ENCODE data around the gene RPL32.
A peak's percentile ranks its signal among the peaks of the same experiment; 100 is the strongest.

The RPL32 gene

DNA sequence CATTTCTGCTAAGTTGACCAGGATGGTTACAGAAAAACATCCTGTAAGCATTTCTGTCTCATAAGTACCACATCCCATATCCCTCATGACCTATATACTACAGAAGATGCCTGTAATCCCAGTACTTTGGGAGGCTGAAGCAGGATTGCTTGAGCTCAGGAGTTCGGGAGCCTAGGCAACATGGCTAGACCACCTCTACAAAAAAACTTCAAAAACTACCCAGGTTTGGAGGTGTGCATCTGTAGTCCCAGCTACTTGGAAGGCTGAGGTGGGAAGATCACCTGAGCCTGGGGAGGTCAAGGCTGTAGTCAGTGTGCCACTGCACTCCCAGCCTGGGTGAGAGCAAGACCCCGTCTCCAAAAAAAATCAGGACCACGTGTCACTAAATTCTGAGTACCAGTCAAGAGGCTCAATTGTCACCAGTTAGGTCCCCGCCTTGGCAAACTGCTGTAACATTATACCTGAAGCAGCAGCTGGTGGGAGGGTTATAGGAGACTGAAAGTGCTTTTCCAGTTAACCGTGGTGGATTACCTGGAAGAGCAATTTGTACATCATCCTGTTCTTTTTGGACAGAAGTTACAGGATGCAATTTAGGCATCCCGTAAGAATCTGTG is 6.2 kb downstream of the RPL32 start:
- Histone ChIP-seq H3K27ac (ENCODE audit: low read length, poor library complexity, severe bottlenecking) (no peak overlapping the region), H2BK12ac (ENCODE audit: low read length in 2 of 2) (no peak overlapping the region), H3K4me2 (ENCODE audit: low read length, poor library complexity, severe bottlenecking) (no peak overlapping the region), H3K18ac (ENCODE audit: low read depth in 1 of 2, low read length in 2 of 2) (no peak overlapping the region), H4K91ac (ENCODE audit: low read length) (no peak overlapping the region), H3K9me3 (ENCODE audit: control insufficient read depth, low read length) (no peaks in the 10 kb centered on the region), H2AK5ac (ENCODE audit: low read length, severe bottlenecking) (no peak overlapping the region), H3K27me3 (ENCODE audit: control insufficient read depth in 1 of 2, insufficient read depth in 1 of 2, low read length in 2 of 2) (no peaks in the 10 kb centered on the region), H2BK5ac (ENCODE audit: low read depth, low read length, poor library complexity, severe bottlenecking) (no peak overlapping the region), H3K4me1 (ENCODE audit: control insufficient read depth, insufficient read depth, low read depth, low read length) (peaks cover 14% of the 10 kb centered on the region), H3K4ac (ENCODE audit: low read depth in 1 of 2, low read length in 2 of 2) (no peak overlapping the region), H3K4me3 (ENCODE audit: insufficient read depth in 1 of 2, low read depth in 1 of 2, low read length in 2 of 2) (no peak overlapping the region), H3K14ac (ENCODE audit: low read length in 2 of 2) (no peak overlapping the region), H3K9ac (ENCODE audit: low read length) (peak overlapping the region; percentile 21), H4K8ac (ENCODE audit: low read length) (no peak overlapping the region), H2AFZ (ENCODE audit: low read depth, low read length) (no peak overlapping the region), H3K23ac (ENCODE audit: low read length in 2 of 2) (no peak overlapping the region), H2BK15ac (ENCODE audit: low read depth, poor library complexity, severe bottlenecking) (no peak overlapping the region), H2BK120ac (ENCODE audit: low read depth, low read length) (no peak overlapping the region), H3K79me1 (replicated peaks; ENCODE audit: low read length, poor library complexity, severe bottlenecking) (peaks cover 6% of the 10 kb centered on the region), H3K36me3 (ENCODE audit: control insufficient read depth in 1 of 2, insufficient read depth in 2 of 2, low read depth in 1 of 2, low read length in 2 of 2) (peaks cover 71 to 98% of the 10 kb centered on the region in 2 experiments)
- DNase-seq: no peak
- 97% methylated on average over 5 of the region's 6 CpGs for WGBS

DNA sequence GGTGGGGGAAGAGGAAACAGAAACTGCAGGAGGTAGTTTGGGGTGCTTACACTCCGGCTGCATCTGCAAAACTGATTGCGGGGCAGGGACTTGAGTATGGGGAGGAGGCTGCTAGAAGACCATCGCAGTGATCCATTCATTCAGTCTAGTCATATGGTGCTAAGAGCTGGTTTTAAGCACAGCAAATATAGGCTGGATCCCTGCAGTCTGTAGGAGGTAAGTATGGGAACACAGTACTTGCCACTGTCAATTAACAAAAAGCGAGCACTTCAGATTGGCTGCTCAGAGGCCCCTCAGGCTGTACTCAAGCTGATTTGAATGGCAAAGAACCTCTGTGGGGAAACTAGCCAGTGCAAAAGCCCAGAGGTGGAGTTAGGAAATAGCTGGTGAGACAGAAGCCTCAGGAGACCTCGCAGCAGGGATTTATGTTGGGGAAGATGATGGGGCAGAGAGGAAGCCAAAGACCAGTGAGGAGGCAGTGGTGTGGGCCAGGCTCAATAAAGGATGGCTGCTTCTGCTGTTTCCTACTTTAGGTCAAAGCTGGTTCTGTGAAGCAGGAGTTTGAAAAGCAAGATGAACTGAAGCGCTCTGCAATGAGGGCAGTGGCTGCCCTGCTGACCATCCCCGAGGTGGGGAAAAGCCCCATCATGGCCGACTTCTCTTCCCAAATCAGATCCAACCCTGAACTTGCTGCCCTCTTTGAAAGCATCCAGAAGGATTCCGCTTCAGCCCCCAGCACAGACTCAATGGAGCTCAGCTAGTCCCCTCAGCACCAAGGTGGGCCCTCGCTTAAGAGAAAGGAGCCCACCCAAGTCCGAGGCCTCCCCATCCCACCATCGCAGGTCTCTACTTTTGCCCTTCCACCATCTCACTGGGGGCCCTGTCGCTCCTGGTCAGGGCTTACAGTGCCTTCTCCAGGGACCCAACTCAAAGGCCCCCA is 7.9 kb downstream of the RPL32 start:
- no peak overlapping the region for H3K4me2 ChIP-seq (ENCODE audit: low read length, poor library complexity, severe bottlenecking)
- no peak overlapping the region for H2BK15ac ChIP-seq (ENCODE audit: low read depth, poor library complexity, severe bottlenecking)
- DNase-seq: no peak
- no peak overlapping the region for H2BK5ac ChIP-seq (ENCODE audit: low read depth, low read length, poor library complexity, severe bottlenecking)
- no peak overlapping the region for H3K4ac ChIP-seq (ENCODE audit: low read depth in 1 of 2, low read length in 2 of 2)
- H3K27me3 ChIP-seq (ENCODE audit: control insufficient read depth in 1 of 2, insufficient read depth in 1 of 2, low read length in 2 of 2): no peaks in the 10 kb centered on the region
- peak overlapping the region; percentile 21 for H3K9ac ChIP-seq (ENCODE audit: low read length)
- no peak overlapping the region for H4K91ac ChIP-seq (ENCODE audit: low read length)
- H3K14ac ChIP-seq (ENCODE audit: low read length in 2 of 2): no peak overlapping the region
- peaks cover 10% of the 10 kb centered on the region for H3K4me1 ChIP-seq (ENCODE audit: control insufficient read depth, insufficient read depth, low read depth, low read length)
- H2AK5ac ChIP-seq (ENCODE audit: low read length, severe bottlenecking): no peak overlapping the region
- H3K4me3 ChIP-seq (ENCODE audit: insufficient read depth in 1 of 2, low read depth in 1 of 2, low read length in 2 of 2): no peak overlapping the region
- H2BK120ac ChIP-seq (ENCODE audit: low read depth, low read length): no peak overlapping the region
- WGBS: 80% methylated on average over 11 of the region's 13 CpGs
- no peaks in the 10 kb centered on the region for H3K9me3 ChIP-seq (ENCODE audit: control insufficient read depth, low read length)
- no peak overlapping the region for H2AFZ ChIP-seq (ENCODE audit: low read depth, low read length)
- no peak overlapping the region for H4K8ac ChIP-seq (ENCODE audit: low read length)
- H3K18ac ChIP-seq (ENCODE audit: low read depth in 1 of 2, low read length in 2 of 2): no peak overlapping the region
- H3K27ac ChIP-seq (ENCODE audit: low read length, poor library complexity, severe bottlenecking): no peak overlapping the region
- peaks cover 65 to 84% of the 10 kb centered on the region in 2 experiments for H3K36me3 ChIP-seq (ENCODE audit: control insufficient read depth in 1 of 2, insufficient read depth in 2 of 2, low read depth in 1 of 2, low read length in 2 of 2)
- H3K79me1 ChIP-seq (replicated peaks; ENCODE audit: low read length, poor library complexity, severe bottlenecking): peaks cover 6% of the 10 kb centered on the region
- H3K23ac ChIP-seq (ENCODE audit: low read length in 2 of 2): no peak overlapping the region
- H2BK12ac ChIP-seq (ENCODE audit: low read length in 2 of 2): no peak overlapping the region

DNA sequence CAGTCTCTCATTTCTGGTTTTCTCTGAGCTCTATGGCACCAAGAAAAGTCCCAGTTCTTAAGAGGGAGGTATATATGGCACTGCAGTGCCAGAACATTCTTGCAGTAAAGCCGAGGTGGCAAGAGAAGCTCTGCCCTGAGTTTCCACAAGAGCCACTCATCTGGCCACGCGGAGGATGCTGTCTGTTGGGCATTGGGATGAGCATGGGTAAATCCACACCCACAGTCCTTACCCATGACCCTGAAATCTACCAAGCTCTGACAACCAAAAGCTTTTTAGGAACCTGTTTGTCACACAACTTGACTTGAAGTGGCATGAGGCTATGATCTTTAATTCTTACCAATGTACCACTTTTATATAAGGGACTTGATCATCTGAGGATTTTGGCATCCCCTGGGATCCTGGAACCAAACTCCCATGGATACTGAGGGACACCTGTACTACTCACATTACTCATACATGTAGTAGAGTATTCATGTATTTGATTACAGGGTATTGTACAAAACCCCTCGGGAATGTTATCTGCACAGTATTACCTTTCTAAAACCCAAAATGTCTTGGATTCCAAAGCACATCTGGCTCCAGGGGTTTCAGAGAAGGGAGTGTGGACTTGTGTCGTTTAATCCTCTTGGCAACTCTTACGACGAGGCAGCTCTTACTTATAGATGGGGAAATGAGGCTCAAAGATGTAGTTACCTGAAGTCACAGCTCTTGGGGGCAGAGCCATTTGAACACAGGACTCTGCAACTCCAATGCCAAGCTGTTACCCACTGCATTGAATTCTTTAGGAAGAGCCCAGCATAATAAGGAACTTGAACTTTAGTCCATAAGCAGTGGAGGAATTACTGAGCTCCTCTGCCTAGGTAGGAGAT is 8.8 kb downstream of the RPL32 start:
- Histone ChIP-seq H2BK120ac (ENCODE audit: low read depth, low read length) (no peak overlapping the region), H3K4me2 (ENCODE audit: low read length, poor library complexity, severe bottlenecking) (no peak overlapping the region), H3K4me3 (ENCODE audit: insufficient read depth in 1 of 2, low read depth in 1 of 2, low read length in 2 of 2) (no peak overlapping the region), H3K27me3 (ENCODE audit: control insufficient read depth in 1 of 2, insufficient read depth in 1 of 2, low read length in 2 of 2) (no peaks in the 10 kb centered on the region), H4K91ac (ENCODE audit: low read length) (no peak overlapping the region), H2AFZ (ENCODE audit: low read depth, low read length) (no peak overlapping the region), H2BK12ac (ENCODE audit: low read length in 2 of 2) (no peak overlapping the region), H2AK5ac (ENCODE audit: low read length, severe bottlenecking) (no peak overlapping the region), H3K14ac (ENCODE audit: low read length in 2 of 2) (no peak overlapping the region), H3K4me1 (ENCODE audit: control insufficient read depth, insufficient read depth, low read depth, low read length) (peaks cover 4% of the 10 kb centered on the region), H3K27ac (ENCODE audit: low read length, poor library complexity, severe bottlenecking) (no peak overlapping the region), H3K4ac (ENCODE audit: low read depth in 1 of 2, low read length in 2 of 2) (no peak overlapping the region), H3K9ac (ENCODE audit: low read length) (no peak overlapping the region), H3K36me3 (ENCODE audit: control insufficient read depth in 1 of 2, insufficient read depth in 2 of 2, low read depth in 1 of 2, low read length in 2 of 2) (peaks cover 56 to 75% of the 10 kb centered on the region in 2 experiments), H3K18ac (ENCODE audit: low read depth in 1 of 2, low read length in 2 of 2) (no peak overlapping the region), H3K23ac (ENCODE audit: low read length in 2 of 2) (no peak overlapping the region), H3K9me3 (ENCODE audit: control insufficient read depth, low read length) (no peaks in the 10 kb centered on the region), H2BK15ac (ENCODE audit: low read depth, poor library complexity, severe bottlenecking) (no peak overlapping the region), H2BK5ac (ENCODE audit: low read depth, low read length, poor library complexity, severe bottlenecking) (no peak overlapping the region), H3K79me1 (replicated peaks; ENCODE audit: low read length, poor library complexity, severe bottlenecking) (peaks cover 6% of the 10 kb centered on the region), H4K8ac (ENCODE audit: low read length) (no peak overlapping the region)
- 98% methylated on average over 6 of the region's 7 CpGs for WGBS
- DNase-seq: no peak
